ENCODE data around the gene ALDOB. TPM values are rescaled to one million over a fixed set of nuclear protein-coding genes. Genes with fewer than 3 reads are reported as not detected.
A peak's percentile ranks its signal among the peaks of the same experiment; 100 is the strongest.

The ALDOB gene
- total and polyA plus RNA-seq, 2 of the 13 experiments (the other 11 are each of a cell fraction or from before 2014, with no cell fraction given) = 0.29 to 0.97 TPM

GRCh38 chr9:101398068-101398929 lies 37.3 kb downstream of the ALDOB start, which contains the start of the genes MRPL50 and ZNF189 (continued):
- TF ChIP-seq FOXA1 (IDR thresholded peaks at IDR 0.05) (no peak), FOXA1 (CRISPR knock-in tag; IDR thresholded peaks at IDR 0.05) (0 out of 2 replicates have a peak, but pooled peaks have one; percentile 3), STAT6 (CRISPR knock-in tag; IDR thresholded peaks at IDR 0.05; ENCODE audit: borderline replicate concordance) (no peak), BHLHE40 (IDR thresholded peaks at IDR 0.05; ENCODE audit: low read length) (peak; percentile 30), RORA (CRISPR knock-in tag; IDR thresholded peaks at IDR 0.05) (no peak), ZBTB26 (CRISPR knock-in tag; IDR thresholded peaks at IDR 0.05; ENCODE audit: borderline replicate concordance) (peak; percentile 63; the same call in 1 of the 2 replicates), ZNF224 (CRISPR knock-in tag; IDR thresholded peaks at IDR 0.05) (peak; percentile 57; the same call in 1 of the 2 replicates), ZNF160 (CRISPR knock-in tag; IDR thresholded peaks at IDR 0.05) (no peak), FOXP4 (CRISPR knock-in tag; IDR thresholded peaks at IDR 0.05) (no peak; the same call in 1 of the 2 replicates), ZBTB14 (CRISPR knock-in tag; IDR thresholded peaks at IDR 0.05) (no peak), SPEN (CRISPR knock-in tag; IDR thresholded peaks at IDR 0.05; ENCODE audit: low read depth) (peak; percentile 88), ZNF484 (CRISPR knock-in tag; IDR thresholded peaks at IDR 0.05; ENCODE audit: borderline replicate concordance, low read depth) (0 out of 2 replicates have a peak, but pooled peaks have one; percentile 29), AKNA (CRISPR knock-in tag; IDR thresholded peaks at IDR 0.05; ENCODE audit: borderline replicate concordance) (no peak), ATF3 (CRISPR knock-in tag; IDR thresholded peaks at IDR 0.05) (no peak), HNRNPL (IDR thresholded peaks at IDR 0.05; ENCODE audit: low read depth, low read length) (0 out of 2 replicates have a peak, but pooled peaks have one; percentile 57)
